HCT116 (cell line): Measurements from ENCODE around the gene CBX4. TPM values are rescaled to one million over a fixed set of nuclear protein-coding genes. Genes with fewer than 3 reads are reported as not detected.

Experiments used
- ATAC-seq: fragments of 200-7000 bp; cut with Tn5 transposase; 2 replicates; pipeline ENCODE4 v1.9.1; 2020; ENCODE audit warnings: mild to moderate bottlenecking, moderate library complexity
- BruUV-seq: library from RNA; stranded (reverse); fragments of 400-500 nt; replicated peaks from 2 replicates; lab custom pipeline; 2021; lab: Mats Ljungman, UMichigan
- CTCF ChIA-PET: fragments of 300-600 bp; sonication (Branson Sonifier 250); formaldehyde crosslinking; loops from one replicate; lab custom pipeline; 2021; ENCODE audit warnings: antibody characterized with exemption; lab: Charles Lee
- POLR2A ChIA-PET: fragments of 300-600, 350-600 bp; sonication (Branson Sonifier 250); formaldehyde crosslinking; loops from one replicate; lab custom pipeline; 2021; ENCODE audit warnings: antibody characterized with exemption; lab: Charles Lee
- RAD21 ChIA-PET, 2 experiments: fragments of 300-600 bp; sonication (Branson Sonifier 250); formaldehyde crosslinking; loops; one replicate each; lab custom pipeline; 2023; ENCODE audit warnings: low total read pairs in 2 of 2; ENCODE audit not compliant: uncharacterized antibody in 2 of 2, unreplicated experiment in 2 of 2, low non-redundant PET in 1 of 2; lab: Charles Lee
- DNase-seq: peaks from one replicate; pipeline ENCODE4 v3.0.0-alpha.2; 2010; ENCODE audit warnings: low read depth, low spot score
- H2AFZ ChIP-seq: fragments of 200-600 bp; shearing (Covaris generic), sonication (generic); 2 replicates; pipeline ENCODE4 v1.6.1; 2017; ENCODE audit warnings: low read depth, mixed run types, mixed read lengths, antibody characterized with exemption, low read length; ENCODE audit not compliant: poor library complexity, severe bottlenecking
- H3K27ac ChIP-seq: 2 replicates; pipeline ENCODE4 v1.5.1; 2012; ENCODE audit warnings: low read depth, low read length
- H3K27me3 ChIP-seq: fragments of 200-600 bp; sonication (generic); 2 replicates; pipeline ENCODE4 v1.6.1; 2016; ENCODE audit warnings: mixed run types, low read length, mixed read lengths; ENCODE audit not compliant: insufficient read depth
- H3K36me3 ChIP-seq, 2 experiments: fragments of 200-500 bp in 1 of 2; fragments of 200-600 bp in 1 of 2; sonication (Bioruptor generic) in 1 of 2; sonication (generic) in 1 of 2; 2 replicates each; pipeline versions ENCODE4 v1.5.1 to v1.6.1; 2014 to 2016; ENCODE audit warnings: low read length in 2 of 2, inconsistent platforms in 1 of 2, mixed read lengths in 1 of 2, mixed run types in 1 of 2; ENCODE audit not compliant: insufficient read depth in 2 of 2, control insufficient read depth in 1 of 2
- H3K4me1 ChIP-seq, 2 experiments: fragments of 200-600 bp in 1 of 2; sonication (generic) in 1 of 2; 2 replicates each; pipeline versions ENCODE4 v1.5.1 to v1.6.1; 2012 to 2017; ENCODE audit warnings: low read length in 2 of 2, inconsistent platforms in 1 of 2, mild to moderate bottlenecking in 1 of 2, mixed read lengths in 1 of 2, mixed run types in 1 of 2, moderate library complexity in 1 of 2; ENCODE audit not compliant: insufficient read depth in 2 of 2, control insufficient read depth in 1 of 2
- H3K4me2 ChIP-seq: fragments of 200-600 bp; sonication (generic); 2 replicates; pipeline ENCODE4 v1.6.1; 2017; ENCODE audit warnings: mixed run types, low read length, mixed read lengths
- H3K4me3 ChIP-seq, 2 experiments: fragments of 200-600 bp in 1 of 2; sonication (generic) in 1 of 2; replicated peaks in 1 of 2; 2 replicates each; pipeline ENCODE4 v1.5.1; 2011 to 2016; ENCODE audit warnings: low read length in 2 of 2, control low read depth in 1 of 2, low read depth in 1 of 2, mild to moderate bottlenecking in 1 of 2, mixed read lengths in 1 of 2, mixed run types in 1 of 2
- H3K79me2 ChIP-seq: fragments of 200-600 bp; sonication (generic); 2 replicates; pipeline ENCODE4 v1.6.1; 2017; ENCODE audit warnings: mild to moderate bottlenecking, mixed run types, low read length, moderate library complexity, mixed read lengths; ENCODE audit not compliant: insufficient read depth
- H3K9ac ChIP-seq: fragments of 200-600 bp; sonication (generic); 2 replicates; pipeline ENCODE4 v1.6.1; 2016; ENCODE audit warnings: low read length, mixed read lengths
- H3K9me2 ChIP-seq: fragments of 200-600 bp; sonication (generic), shearing (Covaris generic); 2 replicates; pipeline ENCODE4 v1.6.1; 2017; ENCODE audit warnings: mixed run types, mild to moderate bottlenecking, moderate library complexity; ENCODE audit not compliant: insufficient read depth
- H3K9me3 ChIP-seq, 2 experiments: fragments of 200-500 bp in 1 of 2; fragments of 200-600 bp in 1 of 2; sonication (Bioruptor generic) in 1 of 2; sonication (generic) in 1 of 2; 2 replicates each; pipeline ENCODE4 v1.6.1; 2014 to 2017; ENCODE audit warnings: low read length in 2 of 2, mixed read lengths in 2 of 2, inconsistent platforms in 1 of 2, low read depth in 1 of 2, mild to moderate bottlenecking in 1 of 2, mixed run types in 1 of 2, moderate library complexity in 1 of 2; ENCODE audit not compliant: control insufficient read depth in 1 of 2, insufficient read depth in 1 of 2
- H4K20me1 ChIP-seq: fragments of 200-600 bp; sonication (generic), shearing (Covaris generic); 2 replicates; pipeline ENCODE4 v1.6.1; 2017; ENCODE audit warnings: mixed run types, mild to moderate bottlenecking, moderate library complexity; ENCODE audit not compliant: insufficient read depth
- EZH2 ChIP-seq: fragments of 200-600 bp; sonication (generic); IDR thresholded peaks from 2 replicates; pipeline ENCODE4 v1.6.1; 2017; ENCODE audit warnings: antibody characterized with exemption, mixed run types
- EZH2phosphoT487 ChIP-seq: fragments of 200-600 bp; IDR thresholded peaks from 2 replicates; pipeline ENCODE4 v1.6.1; 2018; ENCODE audit warnings: antibody characterized with exemption, borderline replicate concordance
- POLR2A ChIP-seq: IDR thresholded peaks from 2 replicates; pipeline ENCODE4 v1.7.0; 2011; ENCODE audit warnings: borderline replicate concordance; ENCODE audit not compliant: insufficient read depth, insufficient read length; ENCODE audit errors: extremely low read depth
- POLR2AphosphoS5 ChIP-seq: IDR thresholded peaks from 2 replicates; pipeline ENCODE4 v1.6.1; 2011; ENCODE audit warnings: mild to moderate bottlenecking, low read depth, low read length, moderate library complexity
- RAD21 ChIP-seq: IDR thresholded peaks from 2 replicates; pipeline ENCODE4 v1.6.1; 2012; ENCODE audit warnings: low read depth, mild to moderate bottlenecking
- SIN3A ChIP-seq: IDR thresholded peaks from 2 replicates; pipeline ENCODE4 v1.6.1; 2012; ENCODE audit warnings: low read depth
- SP1 ChIP-seq: IDR thresholded peaks from 2 replicates; pipeline ENCODE4 v1.6.1; 2012; ENCODE audit warnings: low read depth
- SRF ChIP-seq: IDR thresholded peaks from 2 replicates; pipeline ENCODE4 v1.6.1; 2012; ENCODE audit warnings: low read depth
- YY1 ChIP-seq: IDR thresholded peaks from 2 replicates; pipeline ENCODE4 v1.6.1; 2011; ENCODE audit warnings: low read length, low read depth, moderate library complexity, mild to moderate bottlenecking; ENCODE audit not compliant: insufficient replicate concordance; ENCODE audit errors: extremely low read depth
- ZFX ChIP-seq: fragments of 450-650 bp; IDR thresholded peaks from 2 replicates; pipeline ENCODE4 v1.6.1; 2017
- ZNF274 ChIP-seq: fragments of 200-500 bp; sonication (Bioruptor generic); IDR thresholded peaks from 2 replicates; pipeline ENCODE4 v1.6.1; 2014; ENCODE audit warnings: mild to moderate bottlenecking, low read depth, low read length, inconsistent platforms
- intact Hi-C: fragments of 100-400 bp; cut with micrococcal nuclease; formaldehyde crosslinking; loops from 2 replicates; pipeline ENCODE4 v1.10.0; 2022
- total RNA-seq: library from RNA; stranded (reverse); gene quantifications from one replicate; pipeline ENCODE4 v1.2.1, GENCODE V29; 2021; ENCODE audit not compliant: unreplicated experiment
- TF ChIP-seq, protein P1 (sequence below): IDR thresholded peaks from 2 replicates; pipeline ENCODE4 v1.6.1; 2012
- TF ChIP-seq, protein P2 (sequence below): IDR thresholded peaks from 2 replicates; pipeline ENCODE4 v1.6.1; 2012; ENCODE audit warnings: low read depth
- TF ChIP-seq, protein P3 (sequence below), 3 experiments: fragments of 200-600 bp in 1 of 3; sonication (generic) in 1 of 3; IDR thresholded peaks in 2 of 3; conservative IDR thresholded peaks in 1 of 3; 2 replicates each; pipeline ENCODE4 v1.5.1; 2012 to 2017; ENCODE audit warnings: low read depth in 2 of 3, low read length in 2 of 3, antibody characterized with exemption in 1 of 3, borderline replicate concordance in 1 of 3, control low read depth in 1 of 3, mild to moderate bottlenecking in 1 of 3, mixed read lengths in 1 of 3, mixed run types in 1 of 3, moderate library complexity in 1 of 3; ENCODE audit not compliant: insufficient read depth in 1 of 3
- TF ChIP-seq, protein P4 (sequence below): IDR thresholded peaks from 2 replicates; pipeline ENCODE4 v1.6.1; 2012
- TF ChIP-seq, protein P5 (sequence below): IDR thresholded peaks from 2 replicates; pipeline ENCODE4 v1.6.1; 2011; ENCODE audit warnings: mild to moderate bottlenecking, low read length, moderate library complexity; ENCODE audit not compliant: insufficient replicate concordance; ENCODE audit errors: extremely low read depth

CBX4 gene
- total RNA-seq, 1 experiment from 2014 or later = 60.9 TPM

DNA sequence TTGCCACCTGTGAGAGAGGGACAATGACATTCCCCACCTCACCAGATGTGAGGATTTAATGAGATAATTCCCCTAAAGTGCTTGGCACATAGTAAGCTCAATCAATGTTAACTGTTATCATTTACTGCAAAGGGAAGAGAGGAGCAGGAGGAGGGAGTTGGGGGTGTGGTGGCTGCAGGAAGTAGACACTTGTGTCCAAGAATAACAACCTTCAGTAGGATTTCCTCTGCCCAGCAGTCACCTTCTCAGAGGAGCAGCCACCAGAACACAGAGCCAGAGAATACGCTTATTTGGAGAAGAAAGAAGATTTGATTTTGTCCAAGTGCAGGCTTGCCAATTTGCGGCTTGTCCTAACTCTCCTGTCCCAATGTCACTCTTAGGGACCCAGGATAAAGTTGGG, 10.2 kb downstream of the CBX4 start:
- CTCF ChIA-PET = interaction anchor here (0.9 to 1.7 kb wide), 3 partner anchors 11 to 28 kb away, joined by 3 to 11 read pairs (median 4); partner anchors contain the start of gene CBX4
- no peak overlapping the region for H3K27ac ChIP-seq
- no peak for ATAC-seq

More for the DNA sequence above, 10.2 kb downstream of the CBX4 start:
- Histone ChIP-seq H3K9me2 (no peaks in the 10 kb centered on the region), H3K9me3 (no peaks in the 10 kb centered on the region), H3K4me1 (peaks cover 30 to 42% of the 10 kb centered on the region in 2 experiments; a peak in 3 of 4 replicates), H4K20me1 (no peaks in the 10 kb centered on the region; the same call in 1 of the 2 replicates)
- DNase-seq = no peak
- POLR2A ChIA-PET = interaction anchor here (0.8 to 2.2 kb wide), 4 partner anchors 8 to 32 kb away, joined by 3 to 8 read pairs (median 4); partner anchors contain the start of genes CBX4 and CBX8
- no peak for TF ChIP-seq YY1
- TF ChIP-seq SP1 = no peak
- TF ChIP-seq, protein P1, sequence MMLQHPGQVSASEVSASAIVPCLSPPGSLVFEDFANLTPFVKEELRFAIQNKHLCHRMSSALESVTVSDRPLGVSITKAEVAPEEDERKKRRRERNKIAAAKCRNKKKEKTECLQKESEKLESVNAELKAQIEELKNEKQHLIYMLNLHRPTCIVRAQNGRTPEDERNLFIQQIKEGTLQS = no peak
- TF ChIP-seq RAD21 = no peak
- TF ChIP-seq, protein P2, sequence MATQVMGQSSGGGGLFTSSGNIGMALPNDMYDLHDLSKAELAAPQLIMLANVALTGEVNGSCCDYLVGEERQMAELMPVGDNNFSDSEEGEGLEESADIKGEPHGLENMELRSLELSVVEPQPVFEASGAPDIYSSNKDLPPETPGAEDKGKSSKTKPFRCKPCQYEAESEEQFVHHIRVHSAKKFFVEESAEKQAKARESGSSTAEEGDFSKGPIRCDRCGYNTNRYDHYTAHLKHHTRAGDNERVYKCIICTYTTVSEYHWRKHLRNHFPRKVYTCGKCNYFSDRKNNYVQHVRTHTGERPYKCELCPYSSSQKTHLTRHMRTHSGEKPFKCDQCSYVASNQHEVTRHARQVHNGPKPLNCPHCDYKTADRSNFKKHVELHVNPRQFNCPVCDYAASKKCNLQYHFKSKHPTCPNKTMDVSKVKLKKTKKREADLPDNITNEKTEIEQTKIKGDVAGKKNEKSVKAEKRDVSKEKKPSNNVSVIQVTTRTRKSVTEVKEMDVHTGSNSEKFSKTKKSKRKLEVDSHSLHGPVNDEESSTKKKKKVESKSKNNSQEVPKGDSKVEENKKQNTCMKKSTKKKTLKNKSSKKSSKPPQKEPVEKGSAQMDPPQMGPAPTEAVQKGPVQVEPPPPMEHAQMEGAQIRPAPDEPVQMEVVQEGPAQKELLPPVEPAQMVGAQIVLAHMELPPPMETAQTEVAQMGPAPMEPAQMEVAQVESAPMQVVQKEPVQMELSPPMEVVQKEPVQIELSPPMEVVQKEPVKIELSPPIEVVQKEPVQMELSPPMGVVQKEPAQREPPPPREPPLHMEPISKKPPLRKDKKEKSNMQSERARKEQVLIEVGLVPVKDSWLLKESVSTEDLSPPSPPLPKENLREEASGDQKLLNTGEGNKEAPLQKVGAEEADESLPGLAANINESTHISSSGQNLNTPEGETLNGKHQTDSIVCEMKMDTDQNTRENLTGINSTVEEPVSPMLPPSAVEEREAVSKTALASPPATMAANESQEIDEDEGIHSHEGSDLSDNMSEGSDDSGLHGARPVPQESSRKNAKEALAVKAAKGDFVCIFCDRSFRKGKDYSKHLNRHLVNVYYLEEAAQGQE = no peak
- TF ChIP-seq, protein P3, sequence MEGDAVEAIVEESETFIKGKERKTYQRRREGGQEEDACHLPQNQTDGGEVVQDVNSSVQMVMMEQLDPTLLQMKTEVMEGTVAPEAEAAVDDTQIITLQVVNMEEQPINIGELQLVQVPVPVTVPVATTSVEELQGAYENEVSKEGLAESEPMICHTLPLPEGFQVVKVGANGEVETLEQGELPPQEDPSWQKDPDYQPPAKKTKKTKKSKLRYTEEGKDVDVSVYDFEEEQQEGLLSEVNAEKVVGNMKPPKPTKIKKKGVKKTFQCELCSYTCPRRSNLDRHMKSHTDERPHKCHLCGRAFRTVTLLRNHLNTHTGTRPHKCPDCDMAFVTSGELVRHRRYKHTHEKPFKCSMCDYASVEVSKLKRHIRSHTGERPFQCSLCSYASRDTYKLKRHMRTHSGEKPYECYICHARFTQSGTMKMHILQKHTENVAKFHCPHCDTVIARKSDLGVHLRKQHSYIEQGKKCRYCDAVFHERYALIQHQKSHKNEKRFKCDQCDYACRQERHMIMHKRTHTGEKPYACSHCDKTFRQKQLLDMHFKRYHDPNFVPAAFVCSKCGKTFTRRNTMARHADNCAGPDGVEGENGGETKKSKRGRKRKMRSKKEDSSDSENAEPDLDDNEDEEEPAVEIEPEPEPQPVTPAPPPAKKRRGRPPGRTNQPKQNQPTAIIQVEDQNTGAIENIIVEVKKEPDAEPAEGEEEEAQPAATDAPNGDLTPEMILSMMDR (IDR thresholded peaks at IDR 0.05 in 2 of 3, conservative IDR thresholded peaks at IDR 0.05 in 1 of 3; ENCODE audit: borderline replicate concordance in 1 of 3, insufficient read depth in 1 of 3, low read depth in 2 of 3, low read length in 2 of 3) = no peak
- TF ChIP-seq ZFX = no peak
- no peak for TF ChIP-seq EZH2phosphoT487
- no peak for TF ChIP-seq POLR2A
- no peak for TF ChIP-seq EZH2
- TF ChIP-seq ZNF274 = no peak
- no peak for TF ChIP-seq SIN3A
- TF ChIP-seq, protein P4, sequence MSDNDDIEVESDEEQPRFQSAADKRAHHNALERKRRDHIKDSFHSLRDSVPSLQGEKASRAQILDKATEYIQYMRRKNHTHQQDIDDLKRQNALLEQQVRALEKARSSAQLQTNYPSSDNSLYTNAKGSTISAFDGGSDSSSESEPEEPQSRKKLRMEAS = no peak
- TF ChIP-seq SRF = no peak
- no peak for TF ChIP-seq POLR2AphosphoS5
- TF ChIP-seq, protein P5, sequence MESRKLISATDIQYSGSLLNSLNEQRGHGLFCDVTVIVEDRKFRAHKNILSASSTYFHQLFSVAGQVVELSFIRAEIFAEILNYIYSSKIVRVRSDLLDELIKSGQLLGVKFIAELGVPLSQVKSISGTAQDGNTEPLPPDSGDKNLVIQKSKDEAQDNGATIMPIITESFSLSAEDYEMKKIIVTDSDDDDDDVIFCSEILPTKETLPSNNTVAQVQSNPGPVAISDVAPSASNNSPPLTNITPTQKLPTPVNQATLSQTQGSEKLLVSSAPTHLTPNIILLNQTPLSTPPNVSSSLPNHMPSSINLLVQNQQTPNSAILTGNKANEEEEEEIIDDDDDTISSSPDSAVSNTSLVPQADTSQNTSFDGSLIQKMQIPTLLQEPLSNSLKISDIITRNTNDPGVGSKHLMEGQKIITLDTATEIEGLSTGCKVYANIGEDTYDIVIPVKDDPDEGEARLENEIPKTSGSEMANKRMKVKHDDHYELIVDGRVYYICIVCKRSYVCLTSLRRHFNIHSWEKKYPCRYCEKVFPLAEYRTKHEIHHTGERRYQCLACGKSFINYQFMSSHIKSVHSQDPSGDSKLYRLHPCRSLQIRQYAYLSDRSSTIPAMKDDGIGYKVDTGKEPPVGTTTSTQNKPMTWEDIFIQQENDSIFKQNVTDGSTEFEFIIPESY = no peak
- TF ChIP-seq, all 23 proteins: peak for 0
- intact Hi-C loops = no loop called here
- BruUV-seq = no TSS peak
- Histone ChIP-seq H2AFZ (no peak overlapping the region), H3K36me3 (peaks cover 5% of the 10 kb centered on the region in 2 experiments; a peak in 2 of 4 replicates), H3K79me2 (peaks cover 9% of the 10 kb centered on the region), H3K4me3 (no peak overlapping the region), H3K27me3 (no peaks in the 10 kb centered on the region), H3K9ac (no peak overlapping the region), H3K4me2 (no peak overlapping the region)
- RAD21 ChIA-PET = no interaction called here
